IMR-90 (cell line): ENCODE measurements around the gene ZNF560. TPM values are rescaled to one million over a fixed set of nuclear protein-coding genes. Genes with fewer than 3 reads are reported as not detected.

Source experiments
- ATAC-seq: fragments of 200-7000 bp; cut with Tn5 transposase; 2 replicates; pipeline ENCODE4 v1.9.1; 2020; ENCODE audit warnings: low read depth, mild to moderate bottlenecking, moderate library complexity
- BruUV-seq: library from RNA; stranded (reverse); fragments of 400-500 nt; replicated peaks from 2 replicates; lab custom pipeline; 2021; lab: Mats Ljungman, UMichigan
- CTCF ChIA-PET: fragments of 300-600 bp; formaldehyde crosslinking; extraction: SDS; loops from one replicate; lab custom pipeline; 2021; ENCODE audit warnings: antibody characterized with exemption; lab: Yijun Ruan, JAX
- POLR2A ChIA-PET: fragments of 300-600 bp; sonication (Branson Sonifier 250); formaldehyde crosslinking; loops from one replicate; lab custom pipeline; 2022; ENCODE audit warnings: antibody characterized with exemption; ENCODE audit not compliant: unreplicated experiment; lab: Charles Lee
- DNase-seq: peaks from one replicate; pipeline ENCODE4 v3.0.0; 2013
- H2AFZ ChIP-seq: replicated peaks from 2 replicates; pipeline ENCODE3; 2013; ENCODE audit warnings: low read length, mild to moderate bottlenecking; ENCODE audit not compliant: poor library complexity
- H2AK5ac ChIP-seq: 2 replicates; pipeline ENCODE4 v1.6.1; 2013; ENCODE audit warnings: low read depth, low read length, inconsistent platforms
- H2AK9ac ChIP-seq: replicated peaks from 2 replicates; pipeline ENCODE3; 2013; ENCODE audit warnings: mild to moderate bottlenecking, low read depth, low read length, moderate library complexity; ENCODE audit not compliant: poor library complexity
- H2BK120ac ChIP-seq: 2 replicates; pipeline ENCODE4 v1.6.1; 2013; ENCODE audit warnings: low read depth, low read length, inconsistent platforms
- H2BK15ac ChIP-seq: 3 replicates; pipeline ENCODE4 v1.6.1; 2013; ENCODE audit warnings: low read depth, low read length, inconsistent platforms
- H2BK20ac ChIP-seq: 2 replicates; pipeline ENCODE4 v1.6.1; 2013; ENCODE audit warnings: low read depth, mild to moderate bottlenecking, inconsistent platforms, low read length, moderate library complexity
- H2BK5ac ChIP-seq: 2 replicates; pipeline ENCODE4 v1.6.1; 2013; ENCODE audit warnings: mild to moderate bottlenecking, low read depth, low read length, inconsistent platforms; ENCODE audit not compliant: poor library complexity, severe bottlenecking
- H3K14ac ChIP-seq: replicated peaks from 2 replicates; pipeline ENCODE4 v1.6.1; 2013; ENCODE audit warnings: low read depth, low read length, inconsistent platforms
- H3K18ac ChIP-seq: 2 replicates; pipeline ENCODE4 v1.6.1; 2013; ENCODE audit warnings: low read depth, low read length, control low read depth
- H3K23ac ChIP-seq: 2 replicates; pipeline ENCODE4 v1.6.1; 2013; ENCODE audit warnings: low read depth, low read length, inconsistent platforms
- H3K27ac ChIP-seq: 2 replicates; pipeline ENCODE4 v1.5.1; 2013; ENCODE audit warnings: mild to moderate bottlenecking, control low read depth, low read length; ENCODE audit not compliant: insufficient read depth
- H3K27me3 ChIP-seq: 2 replicates; pipeline ENCODE4 v1.6.1; 2013; ENCODE audit warnings: low read length; ENCODE audit not compliant: control insufficient read depth, insufficient read depth
- H3K36me3 ChIP-seq: 2 replicates; pipeline ENCODE4 v1.6.1; 2013; ENCODE audit warnings: low read length, mixed read lengths; ENCODE audit not compliant: control insufficient read depth, insufficient read depth
- H3K4ac ChIP-seq: 2 replicates; pipeline ENCODE4 v1.6.1; 2013; ENCODE audit warnings: low read depth, low read length, inconsistent platforms
- H3K4me1 ChIP-seq: 2 replicates; pipeline ENCODE4 v1.6.1; 2013; ENCODE audit warnings: low read length, mixed read lengths; ENCODE audit not compliant: control insufficient read depth, insufficient read depth
- H3K4me2 ChIP-seq: 2 replicates; pipeline ENCODE4 v1.6.1; 2013; ENCODE audit warnings: low read depth, mild to moderate bottlenecking, control low read depth, low read length, moderate library complexity
- H3K4me3 ChIP-seq: 2 replicates; pipeline ENCODE4 v1.5.1; 2013; ENCODE audit warnings: low read depth, mild to moderate bottlenecking, control low read depth, low read length, moderate library complexity; ENCODE audit not compliant: insufficient read depth
- H3K56ac ChIP-seq: 2 replicates; pipeline ENCODE4 v1.6.1; 2013; ENCODE audit warnings: low read length, inconsistent platforms; ENCODE audit not compliant: insufficient read depth; ENCODE audit errors: extremely low read depth
- H3K79me1 ChIP-seq, 2 experiments: 2 replicates each; pipeline ENCODE4 v1.6.1; 2013; ENCODE audit warnings: low read length in 2 of 2, inconsistent platforms in 1 of 2, low read depth in 1 of 2
- H3K9ac ChIP-seq: 2 replicates; pipeline ENCODE4 v1.6.1; 2013; ENCODE audit warnings: low read depth, low read length, control low read depth
- H3K9me1 ChIP-seq: 2 replicates; pipeline ENCODE4 v1.6.1; 2013; ENCODE audit warnings: low read length, inconsistent platforms; ENCODE audit not compliant: insufficient read depth
- H3K9me3 ChIP-seq: 2 replicates; pipeline ENCODE4 v1.6.1; 2013; ENCODE audit warnings: low read length; ENCODE audit not compliant: control insufficient read depth, insufficient read depth
- H4K20me1 ChIP-seq: 2 replicates; pipeline ENCODE4 v1.6.1; 2013; ENCODE audit warnings: low read length, inconsistent platforms; ENCODE audit not compliant: insufficient read depth
- H4K5ac ChIP-seq: 2 replicates; pipeline ENCODE4 v1.6.1; 2013; ENCODE audit warnings: mild to moderate bottlenecking, low read depth, low read length, control low read depth
- H4K8ac ChIP-seq, 2 experiments: 2 replicates each; pipeline ENCODE4 v1.6.1; 2013; ENCODE audit warnings: low read depth in 2 of 2, low read length in 2 of 2, control low read depth in 1 of 2, inconsistent platforms in 1 of 2
- H4K91ac ChIP-seq: 2 replicates; pipeline ENCODE4 v1.6.1; 2013; ENCODE audit warnings: low read depth, low read length, inconsistent platforms; ENCODE audit not compliant: insufficient read depth
- BHLHE40 ChIP-seq: fragments of 150-350 bp; IDR thresholded peaks from 2 replicates; pipeline ENCODE4 v1.6.1; 2016; ENCODE audit warnings: mild to moderate bottlenecking, low read depth, low read length
- CEBPB ChIP-seq: IDR thresholded peaks from 2 replicates; pipeline ENCODE4 v1.6.1; 2012; ENCODE audit warnings: low read depth, low read length, improper control_type of control experiment
- CTCF ChIP-seq: conservative IDR thresholded peaks from 2 replicates; pipeline ENCODE4 v1.5.1; 2012; ENCODE audit warnings: mild to moderate bottlenecking, low read depth, low read length, improper control_type of control experiment
- FOS ChIP-seq: fragments of 150-350 bp; IDR thresholded peaks from 2 replicates; pipeline ENCODE4 v1.6.1; 2016; ENCODE audit warnings: low read depth, low read length
- MAFK ChIP-seq: IDR thresholded peaks from 2 replicates; pipeline ENCODE4 v1.6.1; 2012; ENCODE audit warnings: low read depth, low read length, improper control_type of control experiment
- MXI1 ChIP-seq: IDR thresholded peaks from 2 replicates; pipeline ENCODE4 v1.6.1; 2012; ENCODE audit warnings: low read depth, mild to moderate bottlenecking, low read length, moderate library complexity, borderline replicate concordance
- WGBS, 2 experiments: methylation state at CpG; one replicate each; pipeline versions ENCODE4 v1.1.5 to v1.1.7; 2013; ENCODE audit warnings: missing lambda C conversion rate in 2 of 2; ENCODE audit not compliant: insufficient read length in 1 of 2; ENCODE audit errors: extremely low coverage in 2 of 2; 5-methylcytosine and 5-hydroxymethylcytosine counted together
- dilution Hi-C: fragments of 300-500 bp; cut with HindIII; formaldehyde crosslinking; loops from one replicate; pipeline ENCODE4 v1.14.3; 2018; ENCODE audit warnings: low sequenced_read_pairs; ENCODE audit not compliant: unreplicated experiment
- in situ Hi-C: fragments of 300-500 bp; cut with MboI; formaldehyde crosslinking; loops from 3 replicates; pipeline ENCODE4 v1.14.3; 2019; ENCODE audit warnings: low sequenced_read_pairs, inconsistent platforms, mixed read lengths
- intact Hi-C: fragments of 100-400 bp; cut with micrococcal nuclease; formaldehyde crosslinking; loops from 2 replicates; pipeline ENCODE4 v1.10.0; 2022
- polyA plus RNA-seq, 3 experiments: library from polyadenylated mRNA; depleted of rRNA; stranded (reverse); fragments of >200 nt; gene quantifications; 2 replicates each; pipeline ENCODE4 v1.2.3, GENCODE V29; 2012; ENCODE audit warnings: low replicate concordance in 1 of 3
- total RNA-seq: library from RNA; depleted of rRNA; stranded (reverse); fragments of >200 nt; gene quantifications from 2 replicates; pipeline ENCODE4 v1.2.3, GENCODE V29; 2012

Gene ZNF560
- total and polyA plus RNA-seq, 2 of the 4 experiments (the other 2 are of a cell fraction) = 0.36 to 0.90 TPM

GRCh38 chr19:9485140-9485539 lies 13.3 kb downstream of the ZNF560 start:
- Histone ChIP-seq H4K91ac (no peak overlapping the region), H3K9ac (no peak overlapping the region), H2AFZ (no peak overlapping the region), H3K4me1 (no peaks in the 10 kb centered on the region), H3K27me3 (no peaks in the 10 kb centered on the region), H4K8ac (no peak overlapping the region), H3K18ac (no peak overlapping the region), H3K56ac (no peak overlapping the region), H2BK20ac (no peak overlapping the region), H2BK120ac (no peak overlapping the region), H3K23ac (no peak overlapping the region), H3K9me1 (no peaks in the 10 kb centered on the region), H4K20me1 (no peaks in the 10 kb centered on the region), H3K9me3 (peaks cover 22% of the 10 kb centered on the region), H3K79me1 (no peaks in the 10 kb centered on the region), H3K4me3 (no peak overlapping the region), H3K14ac (no peak overlapping the region), H3K36me3 (no peaks in the 10 kb centered on the region), H2BK5ac (no peak overlapping the region), H2AK5ac (no peak overlapping the region), H2BK15ac (no peak overlapping the region), H3K4ac (no peak overlapping the region), H4K5ac (no peak overlapping the region), H3K27ac (no peak overlapping the region), H2AK9ac (no peak overlapping the region), H3K4me2 (no peak overlapping the region)
- DNase-seq (no peak), ATAC-seq (no peak)
- TF ChIP-seq CTCF (no peak), CEBPB (no peak), FOS (no peak), MXI1 (no peak), BHLHE40 (no peak), MAFK (no peak)
- intact Hi-C loops = no loop called here
- POLR2A ChIA-PET = no interaction called here
- no CpG with 5 or more reads among the region's 2 CpGs for WGBS, 2 experiments
- BruUV-seq = no TSS peak
- dilution Hi-C loops = no loop called here
- in situ Hi-C loops = no loop called here
- CTCF ChIA-PET = no interaction called here
